ENCODE measurements around the gene CPOX. TPM values are rescaled to one million over a fixed set of nuclear protein-coding genes. Genes with fewer than 3 reads are reported as not detected.

CPOX gene
- total and polyA plus RNA-seq, 4 donors, result 9.5 to 19.4 (median 12.9) TPM

- 84 to 92% methylated on average over 1 of the region's 1 CpG for WGBS, 2 donors
Observed at GRCh38 chr3:98542623-98543022, 50.8 kb downstream of the CPOX start.

GRCh38 chr3:98541695-98542094 is 51.7 kb downstream of the CPOX start:
- ATAC-seq (ENCODE audit: low FRiP score) (no peak), DNase-seq (no peak)
- Histone ChIP-seq H3K4me3 (ENCODE audit: low read length in 2 of 2) (no peak overlapping the region), H3K9me3 (ENCODE audit: control insufficient read depth, low read length) (no peaks in the 10 kb centered on the region), H3K27ac (ENCODE audit: low read depth in 1 of 2, low read length in 2 of 2) (no peak overlapping the region), H3K4me1 (ENCODE audit: control insufficient read depth in 1 of 2, insufficient read depth in 2 of 2, low read length in 2 of 2) (no peaks in the 10 kb centered on the region), H3K27me3 (ENCODE audit: control insufficient read depth in 1 of 2, insufficient read depth in 2 of 2, low read length in 1 of 2) (no peaks in the 10 kb centered on the region), H3K36me3 (ENCODE audit: control insufficient read depth in 1 of 2, insufficient read depth in 2 of 2, low read length in 1 of 2) (no peaks in the 10 kb centered on the region)
- 96 to 97% methylated on average over 1 of the region's 1 CpG for WGBS, 2 donors
- intact Hi-C loops (cut with DNase I), result no loop called here

More at GRCh38 chr3:98542623-98543022, 50.8 kb downstream of the CPOX start:
- Histone ChIP-seq H3K4me3 (ENCODE audit: low read length in 2 of 2) (no peak overlapping the region), H3K4me1 (ENCODE audit: control insufficient read depth in 1 of 2, insufficient read depth in 2 of 2, low read length in 2 of 2) (no peaks in the 10 kb centered on the region), H3K27ac (ENCODE audit: low read depth in 1 of 2, low read length in 2 of 2) (no peak overlapping the region), H3K9me3 (ENCODE audit: control insufficient read depth, low read length) (no peaks in the 10 kb centered on the region), H3K27me3 (ENCODE audit: control insufficient read depth in 1 of 2, insufficient read depth in 2 of 2, low read length in 1 of 2) (no peaks in the 10 kb centered on the region), H3K36me3 (ENCODE audit: control insufficient read depth in 1 of 2, insufficient read depth in 2 of 2, low read length in 1 of 2) (no peaks in the 10 kb centered on the region)
- intact Hi-C loops (cut with DNase I), result no loop called here
- no peak for DNase-seq
- ATAC-seq (ENCODE audit: low FRiP score), result no peak

- H3K4me3 ChIP-seq (ENCODE audit: low read length in 2 of 2), result no peak overlapping the region
- H3K4me1 ChIP-seq (ENCODE audit: control insufficient read depth in 1 of 2, insufficient read depth in 2 of 2, low read length in 2 of 2), result no peaks in the 10 kb centered on the region
- H3K9me3 ChIP-seq (ENCODE audit: control insufficient read depth, low read length), result no peaks in the 10 kb centered on the region
- ATAC-seq (ENCODE audit: low FRiP score), result no peak
- DNase-seq, result no peak
- no peaks in the 10 kb centered on the region for H3K27me3 ChIP-seq (ENCODE audit: control insufficient read depth in 1 of 2, insufficient read depth in 2 of 2, low read length in 1 of 2)
- 80 to 83% methylated on average over 3 of the region's 3 CpGs for WGBS, 2 donors
- H3K27ac ChIP-seq (ENCODE audit: low read depth in 1 of 2, low read length in 2 of 2), result no peak overlapping the region
- intact Hi-C loops (cut with DNase I), result no loop called here
- no peaks in the 10 kb centered on the region for H3K36me3 ChIP-seq (ENCODE audit: control insufficient read depth in 1 of 2, insufficient read depth in 2 of 2, low read length in 1 of 2)
Observed at GRCh38 chr3:98540346-98540745, 53.1 kb downstream of the CPOX start.

GRCh38 chr3:98536456-98537017 is 56.9 kb downstream of the CPOX start:
- no peak for DNase-seq
- H3K27ac ChIP-seq (ENCODE audit: low read depth in 1 of 2, low read length in 2 of 2), result no peak overlapping the region
- WGBS, 2 donors, result 85 to 87% methylated on average over 6 of the region's 6 CpGs
- no peaks in the 10 kb centered on the region for H3K27me3 ChIP-seq (ENCODE audit: control insufficient read depth in 1 of 2, insufficient read depth in 2 of 2, low read length in 1 of 2)
- H3K9me3 ChIP-seq (ENCODE audit: control insufficient read depth, low read length), result no peaks in the 10 kb centered on the region
- ATAC-seq (ENCODE audit: low FRiP score), result no peak
- no peaks in the 10 kb centered on the region for H3K36me3 ChIP-seq (ENCODE audit: control insufficient read depth in 1 of 2, insufficient read depth in 2 of 2, low read length in 1 of 2)
- intact Hi-C loops (cut with DNase I), result no loop called here
- no peaks in the 10 kb centered on the region for H3K4me1 ChIP-seq (ENCODE audit: control insufficient read depth in 1 of 2, insufficient read depth in 2 of 2, low read length in 2 of 2)
- no peak overlapping the region for H3K4me3 ChIP-seq (ENCODE audit: low read length in 2 of 2)

- intact Hi-C loops (cut with DNase I), result no loop called here
- Histone ChIP-seq H3K27me3 (ENCODE audit: control insufficient read depth in 1 of 2, insufficient read depth in 2 of 2, low read length in 1 of 2) (no peaks in the 10 kb centered on the region), H3K36me3 (ENCODE audit: control insufficient read depth in 1 of 2, insufficient read depth in 2 of 2, low read length in 1 of 2) (no peaks in the 10 kb centered on the region), H3K4me1 (ENCODE audit: control insufficient read depth in 1 of 2, insufficient read depth in 2 of 2, low read length in 2 of 2) (no peaks in the 10 kb centered on the region), H3K27ac (ENCODE audit: low read depth in 1 of 2, low read length in 2 of 2) (no peak overlapping the region), H3K4me3 (ENCODE audit: low read length in 2 of 2) (no peak overlapping the region), H3K9me3 (ENCODE audit: control insufficient read depth, low read length) (no peaks in the 10 kb centered on the region)
- 87 to 95% methylated on average over 1 of the region's 1 CpG for WGBS, 2 donors
- ATAC-seq (ENCODE audit: low FRiP score) (no peak), DNase-seq (no peak)
Observed at GRCh38 chr3:98534734-98535133, 58.7 kb downstream of the CPOX start.

GRCh38 chr3:98534168-98534567 is 59.2 kb downstream of the CPOX start:
- Histone ChIP-seq H3K27ac (ENCODE audit: low read depth in 1 of 2, low read length in 2 of 2) (no peak overlapping the region), H3K9me3 (ENCODE audit: control insufficient read depth, low read length) (no peaks in the 10 kb centered on the region), H3K36me3 (ENCODE audit: control insufficient read depth in 1 of 2, insufficient read depth in 2 of 2, low read length in 1 of 2) (no peaks in the 10 kb centered on the region), H3K27me3 (ENCODE audit: control insufficient read depth in 1 of 2, insufficient read depth in 2 of 2, low read length in 1 of 2) (no peaks in the 10 kb centered on the region), H3K4me1 (ENCODE audit: control insufficient read depth in 1 of 2, insufficient read depth in 2 of 2, low read length in 2 of 2) (no peaks in the 10 kb centered on the region), H3K4me3 (ENCODE audit: low read length in 2 of 2) (no peak overlapping the region)
- DNase-seq (no peak), ATAC-seq (ENCODE audit: low FRiP score) (no peak)
- 94% methylated on average over 2 of the region's 2 CpGs for WGBS, 2 donors
- intact Hi-C loops (cut with DNase I), result no loop called here

GRCh38 chr3:98532709-98533571 is 60.5 kb downstream of the CPOX start:
- DNase-seq (no peak), ATAC-seq (ENCODE audit: low FRiP score) (no peak)
- 89 to 90% methylated on average over 6 of the region's 6 CpGs for WGBS, 2 donors
- intact Hi-C loops (cut with DNase I), result no loop called here
- no peaks in the 10 kb centered on the region for H3K9me3 ChIP-seq (ENCODE audit: control insufficient read depth, low read length)
- H3K4me1 ChIP-seq (ENCODE audit: control insufficient read depth in 1 of 2, insufficient read depth in 2 of 2, low read length in 2 of 2), result no peaks in the 10 kb centered on the region
- H3K27ac ChIP-seq (ENCODE audit: low read depth in 1 of 2, low read length in 2 of 2), result no peak overlapping the region
- H3K4me3 ChIP-seq (ENCODE audit: low read length in 2 of 2), result no peak overlapping the region
- H3K27me3 ChIP-seq (ENCODE audit: control insufficient read depth in 1 of 2, insufficient read depth in 2 of 2, low read length in 1 of 2), result no peaks in the 10 kb centered on the region
- H3K36me3 ChIP-seq (ENCODE audit: control insufficient read depth in 1 of 2, insufficient read depth in 2 of 2, low read length in 1 of 2), result no peaks in the 10 kb centered on the region

GRCh38 chr3:98532275-98532637 is 61.2 kb downstream of the CPOX start:
- Histone ChIP-seq H3K9me3 (ENCODE audit: control insufficient read depth, low read length) (no peaks in the 10 kb centered on the region), H3K36me3 (ENCODE audit: control insufficient read depth in 1 of 2, insufficient read depth in 2 of 2, low read length in 1 of 2) (no peaks in the 10 kb centered on the region), H3K27ac (ENCODE audit: low read depth in 1 of 2, low read length in 2 of 2) (no peak overlapping the region), H3K4me3 (ENCODE audit: low read length in 2 of 2) (no peak overlapping the region), H3K27me3 (ENCODE audit: control insufficient read depth in 1 of 2, insufficient read depth in 2 of 2, low read length in 1 of 2) (no peaks in the 10 kb centered on the region), H3K4me1 (ENCODE audit: control insufficient read depth in 1 of 2, insufficient read depth in 2 of 2, low read length in 2 of 2) (no peaks in the 10 kb centered on the region)
- intact Hi-C loops (cut with DNase I), result no loop called here
- no peak for ATAC-seq (ENCODE audit: low FRiP score)
- DNase-seq, result no peak
- WGBS, 2 donors, result 85 to 94% methylated on average over 5 of the region's 5 CpGs

All from aorta (tissue), 5 donors.